ENCODE measurements around the gene CRABP2.

Gene CRABP2

GRCh38 chr1:156705321-156705917 is at the start of gene CRABP2:
TSS of gene CRABP2 (minus strand) at chr1:156705583. CDS start at chr1:156705446, 137 bp downstream.
- no peak for DNase-seq (ENCODE audit: low spot score)

GRCh38 chr1:156754219-156754618 is 48.8 kb upstream of the CRABP2 start:
- no peak for DNase-seq (ENCODE audit: low spot score)

GRCh38 chr1:156752843-156753482 is 47.6 kb upstream of the CRABP2 start:
- DNase-seq (ENCODE audit: low spot score): no peak

- peak; percentile 97 for DNase-seq (ENCODE audit: low spot score)
Observed at GRCh38 chr1:156751757-156752481, 46.5 kb upstream of the CRABP2 start.

GRCh38 chr1:156751451-156751756 is 46.0 kb upstream of the CRABP2 start, which contains the start of gene HDGF:
TSS of gene HDGF (minus strand) at chr1:156751675. CDS start at chr1:156751429, 246 bp downstream.
- DNase-seq (ENCODE audit: low spot score): no peak

GRCh38 chr1:156750711-156751450 is 45.5 kb upstream of the CRABP2 start:
- no peak for DNase-seq (ENCODE audit: low spot score)

- no peak for DNase-seq (ENCODE audit: low spot score)
Observed at GRCh38 chr1:156750191-156750672, 44.8 kb upstream of the CRABP2 start.

- DNase-seq (ENCODE audit: low spot score): no peak
Observed at GRCh38 chr1:156749419-156750118, 44.2 kb upstream of the CRABP2 start.

- DNase-seq (ENCODE audit: low spot score): no peak
Observed at GRCh38 chr1:156748670-156749418, 43.5 kb upstream of the CRABP2 start.

- no peak for DNase-seq (ENCODE audit: low spot score)
Observed at GRCh38 chr1:156747742-156748669, 42.6 kb upstream of the CRABP2 start.

- peak; percentile 80 for DNase-seq (ENCODE audit: low spot score)
Observed at GRCh38 chr1:156746728-156747631, 41.6 kb upstream of the CRABP2 start.

- no peak for DNase-seq (ENCODE audit: low spot score)
Observed at GRCh38 chr1:156746406-156746727, 41.0 kb upstream of the CRABP2 start.

GRCh38 chr1:156745881-156746280 is 40.5 kb upstream of the CRABP2 start:
- DNase-seq (ENCODE audit: low spot score): no peak

GRCh38 chr1:156744786-156745419 is 39.5 kb upstream of the CRABP2 start:
- no peak for DNase-seq (ENCODE audit: low spot score)

- DNase-seq (ENCODE audit: low spot score): no peak
Observed at GRCh38 chr1:156744344-156744743, 39.0 kb upstream of the CRABP2 start.

- DNase-seq (ENCODE audit: low spot score): no peak
Observed at GRCh38 chr1:156743367-156744302, 38.3 kb upstream of the CRABP2 start.

GRCh38 chr1:156742801-156743200 is 37.4 kb upstream of the CRABP2 start:
- DNase-seq (ENCODE audit: low spot score): no peak
